HG02678 (cell line): ENCODE data around the gene FBXO10.

Experiments used
- ATAC-seq: cut with Tn5 transposase; IDR thresholded peaks from one replicate; pipeline ENCODE4 v1.9.1; 2021; ENCODE audit warnings: mild to moderate bottlenecking, moderate library complexity; ENCODE audit not compliant: unreplicated experiment

Gene FBXO10

GRCh38 chr9:37554318-37554717, 21.9 kb downstream of the FBXO10 start:
- no peak for ATAC-seq

- ATAC-seq = no peak
Measured at GRCh38 chr9:37551888-37552287, 24.3 kb downstream of the FBXO10 start.

- ATAC-seq = no peak
Measured at GRCh38 chr9:37551468-37551867, 24.7 kb downstream of the FBXO10 start.

GRCh38 chr9:37550781-37551180, 25.4 kb downstream of the FBXO10 start:
- ATAC-seq = no peak

GRCh38 chr9:37549527-37549926, 26.7 kb downstream of the FBXO10 start:
- ATAC-seq = no peak

- ATAC-seq = no peak
Measured at GRCh38 chr9:37547328-37547878, 28.8 kb downstream of the FBXO10 start.

GRCh38 chr9:37543468-37543867, 32.7 kb downstream of the FBXO10 start:
- no peak for ATAC-seq

- ATAC-seq = no peak
Measured at GRCh38 chr9:37542895-37543294, 33.3 kb downstream of the FBXO10 start.

- no peak for ATAC-seq
Measured at GRCh38 chr9:37542488-37542887, 33.7 kb downstream of the FBXO10 start.

GRCh38 chr9:37541465-37541864, 34.7 kb downstream of the FBXO10 start:
- no peak for ATAC-seq

- ATAC-seq = no peak
Measured at GRCh38 chr9:37540634-37541033, 35.5 kb downstream of the FBXO10 start.

GRCh38 chr9:37539634-37540033, 36.5 kb downstream of the FBXO10 start:
- no peak for ATAC-seq

- no peak for ATAC-seq
Measured at GRCh38 chr9:37538099-37538498, 38.1 kb downstream of the FBXO10 start.

GRCh38 chr9:37534901-37535300, 41.3 kb downstream of the FBXO10 start:
- ATAC-seq = no peak

GRCh38 chr9:37534412-37534811, 41.8 kb downstream of the FBXO10 start:
- no peak for ATAC-seq

GRCh38 chr9:37531699-37532098, 44.5 kb downstream of the FBXO10 start:
- no peak for ATAC-seq

GRCh38 chr9:37528652-37529471, 47.3 kb downstream of the FBXO10 start:
- no peak for ATAC-seq

- ATAC-seq = no peak
Measured at GRCh38 chr9:37523916-37524315, 52.3 kb downstream of the FBXO10 start.

- no peak for ATAC-seq
Measured at GRCh38 chr9:37522971-37523370, 53.2 kb downstream of the FBXO10 start.

- no peak for ATAC-seq
Measured at GRCh38 chr9:37521111-37521510, 55.1 kb downstream of the FBXO10 start.

GRCh38 chr9:37520641-37521040, 55.5 kb downstream of the FBXO10 start:
- ATAC-seq = no peak

- ATAC-seq = no peak
Measured at GRCh38 chr9:37517923-37518322, 58.3 kb downstream of the FBXO10 start.
